Germinal center (tissue), 1 donor: Measurements from ENCODE around the gene MORF4L1.
A peak's percentile ranks its signal among the peaks of the same experiment; 100 is the strongest.
"Not testable (repeated sequence)": the region's sequence is repeated elsewhere in the genome, so short reads cannot be mapped to it uniquely, and the experiment has no call there.

Experiments used
- DNase-seq: peaks from one replicate; pipeline ENCODE4 v3.0.0; 2012; ENCODE audit warnings: mixed read lengths, low spot score

Gene MORF4L1, protein sequence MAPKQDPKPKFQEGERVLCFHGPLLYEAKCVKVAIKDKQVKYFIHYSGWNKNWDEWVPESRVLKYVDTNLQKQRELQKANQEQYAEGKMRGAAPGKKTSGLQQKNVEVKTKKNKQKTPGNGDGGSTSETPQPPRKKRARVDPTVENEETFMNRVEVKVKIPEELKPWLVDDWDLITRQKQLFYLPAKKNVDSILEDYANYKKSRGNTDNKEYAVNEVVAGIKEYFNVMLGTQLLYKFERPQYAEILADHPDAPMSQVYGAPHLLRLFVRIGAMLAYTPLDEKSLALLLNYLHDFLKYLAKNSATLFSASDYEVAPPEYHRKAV

DNA sequence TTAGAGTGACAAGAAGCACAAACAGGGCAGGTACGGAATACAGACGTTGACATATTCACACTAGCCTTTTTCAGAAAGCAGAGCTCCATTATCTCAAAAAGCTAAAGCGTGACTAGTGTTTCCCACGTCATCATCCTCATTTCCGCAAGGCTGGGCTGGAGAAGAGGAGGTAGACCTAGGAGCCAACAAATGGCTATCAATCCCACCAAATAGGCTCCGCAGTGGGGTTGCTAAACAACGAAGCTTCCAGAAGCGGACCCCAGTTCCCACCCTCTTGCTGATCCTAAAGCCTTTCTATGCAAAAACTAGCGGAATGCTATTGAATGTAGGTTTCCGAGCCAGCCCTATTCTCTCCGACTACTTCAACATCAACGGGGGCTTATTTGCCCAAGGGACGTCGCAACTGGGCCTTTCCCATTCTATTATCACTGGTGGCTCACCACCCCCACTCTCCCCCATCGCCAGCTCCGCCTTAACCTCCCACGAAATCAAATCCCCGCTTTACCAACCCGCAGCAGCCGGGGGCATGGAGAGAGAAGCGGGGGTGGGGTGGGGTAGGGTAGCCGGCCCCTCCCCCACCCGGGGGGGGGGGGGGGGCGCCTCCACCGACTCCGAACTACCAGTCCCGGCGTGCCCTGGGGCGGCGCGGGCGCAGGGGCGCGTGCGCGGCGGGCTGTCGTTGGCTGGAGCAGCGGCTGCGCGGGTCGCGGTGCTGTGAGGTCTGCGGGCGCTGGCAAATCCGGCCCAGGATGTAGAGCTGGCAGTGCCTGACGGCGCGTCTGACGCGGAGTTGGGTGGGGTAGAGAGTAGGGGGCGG lies at the start of gene MORF4L1:
Gene MORF4L1, plus strand, starts transcription at position 736 of the 817 bp plus-strand sequence. CDS start 128 bp downstream, outside the sequence.
- DNase-seq = peak; percentile 96

DNA sequence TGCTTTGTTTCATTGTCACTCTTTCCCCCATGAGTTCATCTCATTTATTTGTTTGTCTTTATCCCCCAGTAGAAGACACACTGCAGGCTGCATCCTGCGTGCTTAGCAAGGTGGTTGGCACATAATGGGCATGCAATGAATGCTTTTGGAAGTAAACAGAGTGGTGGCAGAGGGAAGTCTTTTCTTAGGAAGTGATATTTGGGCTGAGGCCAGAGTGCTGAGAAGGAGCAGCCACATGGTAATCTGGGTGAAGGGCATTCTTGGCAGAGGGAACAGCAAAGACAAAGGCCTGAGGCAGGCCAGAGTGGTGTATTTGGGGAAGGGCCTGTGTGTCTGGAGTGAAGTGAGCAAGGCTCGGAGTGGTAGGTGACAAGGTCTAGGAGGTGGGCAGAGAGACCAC lies 43.8 kb upstream of the MORF4L1 start:
- no peak for DNase-seq

DNA sequence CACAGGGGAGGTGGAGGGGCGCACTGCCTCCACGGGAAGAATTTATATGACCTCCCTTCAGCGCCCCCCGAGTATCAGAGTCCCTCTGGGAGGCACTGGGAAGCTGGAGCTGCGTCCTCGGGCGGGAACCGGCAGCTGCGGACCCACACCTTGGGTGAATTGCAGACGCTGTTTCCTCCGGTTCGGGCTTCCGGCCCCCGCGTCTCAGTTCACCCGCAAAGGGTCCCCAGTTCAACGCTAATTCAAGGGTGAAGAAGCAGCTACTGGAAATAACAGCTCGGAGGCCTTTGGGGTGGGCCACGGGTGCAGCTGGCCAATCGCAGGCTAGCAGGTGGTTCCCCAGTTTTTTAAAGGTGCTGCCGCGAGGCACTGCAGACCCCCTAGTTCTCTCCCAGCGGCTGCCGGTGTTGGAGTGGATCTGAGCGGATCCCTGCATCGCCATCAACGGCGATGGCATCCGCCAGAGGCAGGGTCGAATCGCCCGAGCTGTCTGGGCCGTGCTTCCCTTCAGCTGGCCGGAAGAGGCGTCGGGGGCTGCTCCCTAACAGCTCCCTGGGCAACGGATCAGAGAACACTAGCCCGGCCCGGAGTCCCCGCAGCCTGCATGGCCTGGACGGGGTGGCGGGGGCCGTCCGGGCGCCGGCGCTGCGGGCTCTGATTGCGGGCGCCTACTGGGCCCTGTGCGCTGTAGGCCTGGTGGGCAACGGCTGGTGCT lies 42.0 kb upstream of the MORF4L1 start:
- DNase-seq = no peak

DNA sequence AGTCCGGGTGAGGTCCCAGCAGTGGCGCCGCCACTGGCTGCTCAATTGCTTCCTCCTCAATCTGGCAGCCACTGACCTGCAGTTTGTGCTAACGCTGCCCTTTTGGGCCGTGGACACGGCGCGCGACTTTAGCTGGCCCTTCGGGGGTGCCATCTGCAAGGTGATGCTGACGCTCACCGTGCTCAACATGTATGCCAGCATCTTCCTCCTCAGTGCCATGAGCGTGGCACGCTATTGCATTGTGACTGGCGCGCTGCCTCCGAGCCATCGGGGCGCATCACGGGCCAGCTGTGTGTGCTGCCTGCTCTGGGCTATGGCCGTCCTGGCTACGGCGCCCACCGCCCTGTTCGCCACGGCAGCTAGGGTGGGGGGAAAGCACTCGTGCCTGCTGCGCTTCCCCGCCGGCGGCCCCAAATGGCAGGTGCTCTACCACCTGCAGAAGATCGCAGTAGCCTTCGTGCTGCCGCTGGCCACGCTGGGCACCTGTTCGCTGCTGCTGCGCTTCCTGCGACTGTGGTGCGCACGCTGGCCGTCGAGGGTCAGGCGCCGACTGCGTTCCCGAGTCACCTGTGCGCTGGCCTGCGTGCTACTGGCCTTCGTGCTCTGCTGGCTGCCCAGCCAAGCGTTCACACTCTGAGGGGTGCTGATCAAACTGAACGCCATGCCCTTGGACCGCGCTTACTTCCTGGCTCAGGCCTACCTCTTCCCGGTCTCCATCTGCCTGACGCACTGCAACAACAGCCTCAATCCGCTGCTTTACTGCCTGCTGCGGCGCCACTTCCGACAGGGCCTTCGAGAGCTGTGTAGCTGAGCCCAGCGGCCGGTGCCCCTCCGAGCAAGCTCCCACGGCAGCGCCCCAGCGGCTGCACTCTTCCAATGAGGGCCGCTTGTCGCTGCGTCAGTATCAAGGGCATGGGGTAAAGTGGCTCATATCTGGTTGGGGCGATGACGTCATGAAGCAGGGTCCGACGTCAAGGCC lies 41.2 kb upstream of the MORF4L1 start:
- DNase-seq = no peak

DNA sequence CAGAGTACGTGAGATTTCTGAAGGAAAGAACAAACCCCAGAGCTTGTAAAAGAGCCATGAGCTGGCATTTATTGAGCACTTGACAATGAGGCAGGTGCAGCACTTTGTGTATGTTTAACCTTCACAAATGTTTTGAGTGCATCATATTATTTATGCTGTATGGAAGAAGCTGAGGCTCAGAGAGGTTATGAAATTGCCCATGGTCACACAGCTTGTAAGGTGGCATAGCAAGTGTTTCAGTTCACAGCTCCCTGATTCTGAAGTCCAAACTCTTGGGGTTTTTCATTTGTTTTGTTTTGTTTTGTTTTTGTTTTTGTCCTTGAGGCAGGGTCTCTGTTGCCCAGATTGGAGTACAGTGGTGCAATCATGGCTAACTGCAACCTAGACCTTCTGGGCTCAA lies 36.4 kb upstream of the MORF4L1 start:
- no peak for DNase-seq

DNA sequence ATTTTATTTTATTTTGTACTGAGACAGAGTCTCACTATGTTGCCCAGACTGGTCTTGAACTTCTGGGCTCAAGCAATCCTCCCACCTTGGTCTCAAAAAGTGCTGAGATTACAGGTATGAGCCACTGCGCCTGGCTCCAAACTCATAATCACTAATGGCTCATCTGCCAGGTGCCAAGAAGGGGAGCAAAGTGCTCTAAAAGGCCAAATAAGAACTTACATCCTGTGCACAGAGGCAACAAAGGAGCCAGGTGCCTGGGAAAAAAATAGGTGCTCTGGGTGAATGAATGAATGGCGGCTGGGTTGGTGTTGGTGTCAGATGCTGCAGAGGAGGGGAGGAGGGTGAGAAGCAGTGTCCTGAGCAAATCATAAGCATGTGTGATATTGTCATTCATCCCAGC lies 35.6 kb upstream of the MORF4L1 start:
- no peak for DNase-seq

DNA sequence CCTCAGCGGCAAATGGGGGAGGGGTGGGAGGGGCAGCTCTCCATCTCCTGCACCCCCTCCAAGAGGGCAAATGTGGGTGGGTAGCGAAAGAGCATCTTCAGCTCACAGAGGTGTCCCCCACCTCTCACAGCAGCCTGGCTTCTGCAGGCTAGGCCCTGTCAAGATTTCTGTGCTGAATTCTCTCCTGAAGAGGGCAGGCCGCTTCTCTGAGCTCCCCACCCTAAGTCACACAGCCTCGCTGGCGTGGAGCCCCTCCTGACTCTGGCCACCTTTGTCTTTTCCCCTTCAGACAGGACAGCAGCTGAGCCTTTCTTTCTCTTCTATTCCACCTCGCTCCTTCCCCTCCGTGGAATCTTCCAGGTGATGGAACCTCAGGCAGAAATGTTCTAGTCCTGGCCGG lies 35.1 kb upstream of the MORF4L1 start:
- DNase-seq = no peak

DNA sequence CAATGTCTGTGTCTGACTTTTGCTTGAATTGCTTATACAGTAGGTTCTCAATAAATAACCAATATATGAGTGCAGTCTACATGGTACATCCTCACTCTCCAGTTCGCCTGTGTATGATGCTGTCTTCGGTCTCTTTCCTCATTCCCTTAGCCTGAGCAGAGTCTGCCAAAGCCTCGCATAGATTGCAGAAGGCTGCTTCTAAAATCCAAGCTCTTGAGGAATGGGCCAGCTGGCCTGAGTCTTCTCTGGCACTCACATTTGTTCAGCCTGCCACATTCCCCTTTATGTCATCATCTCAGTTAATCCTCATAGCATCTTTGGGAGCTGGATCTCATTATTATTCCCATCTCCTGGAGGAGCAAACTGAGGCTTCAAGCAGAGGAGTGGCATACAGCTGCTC lies 34.2 kb upstream of the MORF4L1 start:
- no peak for DNase-seq

DNA sequence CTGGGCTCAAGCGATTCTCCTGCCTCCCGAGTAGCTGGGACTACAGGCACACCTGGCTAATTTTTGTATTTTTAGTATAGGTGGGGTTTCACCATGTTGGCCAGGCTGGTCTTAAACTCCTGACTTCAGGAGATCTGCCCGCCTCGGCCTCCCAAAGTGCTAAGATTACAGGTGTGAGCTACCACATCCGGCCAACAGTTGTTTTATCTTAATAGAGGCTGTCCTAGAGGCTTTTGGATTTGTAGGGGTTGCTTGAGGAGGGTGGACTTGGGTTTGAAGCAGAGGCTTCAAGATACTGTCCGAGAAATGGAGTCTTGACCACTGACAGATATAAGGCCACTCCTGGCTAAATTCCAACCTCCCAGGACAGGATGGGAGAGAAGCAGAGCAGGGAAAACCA lies 33.5 kb upstream of the MORF4L1 start:
- not testable (repeated sequence) for DNase-seq

DNA sequence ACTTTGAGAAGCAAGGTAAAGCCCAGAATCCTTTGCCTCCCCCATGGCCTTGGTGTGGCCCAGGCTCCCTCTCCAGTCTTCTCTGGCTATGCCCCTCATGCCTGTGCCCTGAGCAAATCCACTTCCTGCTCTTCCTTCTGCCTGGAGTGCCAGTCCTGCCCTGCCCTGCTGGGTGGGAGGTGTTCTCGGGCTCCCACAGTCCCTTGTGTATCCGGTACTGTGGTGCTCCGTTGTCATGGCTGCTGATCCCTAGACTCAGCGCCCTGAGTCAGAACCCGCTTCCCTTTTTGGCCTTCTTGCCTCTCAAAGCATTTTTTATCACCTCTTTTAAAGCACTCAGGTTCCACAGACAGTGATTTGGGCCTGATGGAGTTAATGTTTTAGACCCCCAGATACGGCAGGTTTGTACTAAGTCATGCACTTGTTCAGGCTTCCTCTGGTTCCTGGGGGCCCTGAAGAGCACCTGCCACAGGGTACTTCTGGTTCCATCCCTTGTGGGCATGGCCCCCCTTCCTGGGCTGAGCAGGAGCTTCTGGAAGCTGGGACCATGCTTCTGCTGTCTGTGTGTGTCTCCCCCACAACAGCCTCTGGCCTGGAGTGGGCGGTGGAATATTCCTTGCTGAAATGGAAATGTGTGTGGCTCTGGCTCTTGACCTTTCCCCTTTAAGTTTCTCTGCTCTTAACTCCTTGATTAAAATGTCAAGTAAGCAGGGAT lies 31.9 kb upstream of the MORF4L1 start:
- DNase-seq = peak; percentile 50

DNA sequence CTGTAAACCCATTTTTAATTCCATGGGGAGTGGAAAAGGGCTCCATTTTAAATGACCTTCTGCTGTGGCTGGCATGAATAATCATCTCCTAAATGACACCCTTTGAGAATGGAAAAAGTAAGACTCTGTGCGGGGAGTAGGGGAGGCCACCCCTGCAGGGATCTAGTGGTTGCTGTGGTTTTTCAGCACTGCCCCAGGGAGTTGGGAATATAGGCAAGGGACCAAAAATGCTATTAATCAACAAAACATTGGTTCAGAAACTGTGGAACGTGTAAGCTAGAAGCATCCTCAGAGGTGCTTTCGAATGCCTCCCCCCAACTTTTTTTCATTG lies 31.3 kb upstream of the MORF4L1 start:
- no peak for DNase-seq

DNA sequence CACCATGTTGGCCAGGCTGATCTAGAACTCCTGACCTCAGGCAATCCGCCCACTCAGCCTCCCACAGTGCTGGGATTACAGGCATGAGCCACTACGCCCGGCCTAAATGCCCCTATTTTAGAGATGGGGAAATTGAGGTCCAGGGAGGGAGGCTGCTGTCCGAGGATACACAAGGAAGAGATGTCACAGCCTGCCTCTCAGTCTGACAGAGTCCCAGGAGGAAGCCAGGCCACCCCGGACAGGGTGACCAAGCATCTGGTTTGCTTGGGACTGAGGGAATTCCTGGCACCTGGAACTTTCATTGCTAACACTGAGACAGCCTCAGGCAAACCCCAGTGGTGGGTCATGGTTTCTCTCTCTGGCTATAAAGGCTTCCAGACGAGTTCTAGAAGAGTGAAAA lies 30.8 kb upstream of the MORF4L1 start:
- DNase-seq = no peak

DNA sequence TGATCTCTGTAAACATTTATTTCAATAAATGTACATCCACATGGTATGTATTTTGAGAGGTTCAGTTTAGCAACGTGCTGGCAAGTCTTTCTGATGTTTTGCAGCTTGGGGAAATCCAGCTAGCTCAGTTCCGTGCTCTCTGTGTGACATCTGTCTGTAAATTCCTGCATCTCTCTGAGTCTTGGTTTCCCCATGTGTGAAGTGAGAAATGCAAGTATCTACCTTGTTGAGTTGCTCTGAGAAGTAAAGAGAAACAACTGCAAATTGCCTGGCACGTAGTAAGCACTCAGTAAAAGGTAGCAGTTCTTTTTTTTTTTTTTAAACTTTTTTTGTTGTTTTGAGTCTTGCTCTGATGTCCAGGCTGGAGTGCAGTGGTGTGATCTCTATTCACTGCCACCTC lies 30.2 kb upstream of the MORF4L1 start:
- DNase-seq = no peak

DNA sequence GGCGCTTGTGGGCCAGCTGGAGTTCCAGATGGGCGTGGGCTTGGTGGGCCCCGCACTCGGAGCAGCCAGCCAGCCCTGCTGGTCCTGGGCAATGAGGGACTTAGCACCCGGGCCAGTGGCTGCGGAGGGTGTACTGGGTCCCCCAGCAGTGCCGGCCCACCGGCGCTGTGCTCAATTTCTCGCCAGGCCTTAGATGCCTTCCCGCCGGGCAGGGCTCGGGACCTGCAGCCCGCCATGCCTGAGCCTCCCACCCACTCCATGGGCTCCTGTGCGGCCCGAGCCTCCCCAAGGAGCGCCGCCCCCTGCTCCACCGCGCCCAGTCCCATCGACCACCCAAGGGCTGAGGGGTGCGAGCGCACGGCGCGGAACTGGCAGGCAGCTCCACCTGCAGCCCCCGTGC lies 25.8 kb upstream of the MORF4L1 start:
- DNase-seq = not testable (repeated sequence)

DNA sequence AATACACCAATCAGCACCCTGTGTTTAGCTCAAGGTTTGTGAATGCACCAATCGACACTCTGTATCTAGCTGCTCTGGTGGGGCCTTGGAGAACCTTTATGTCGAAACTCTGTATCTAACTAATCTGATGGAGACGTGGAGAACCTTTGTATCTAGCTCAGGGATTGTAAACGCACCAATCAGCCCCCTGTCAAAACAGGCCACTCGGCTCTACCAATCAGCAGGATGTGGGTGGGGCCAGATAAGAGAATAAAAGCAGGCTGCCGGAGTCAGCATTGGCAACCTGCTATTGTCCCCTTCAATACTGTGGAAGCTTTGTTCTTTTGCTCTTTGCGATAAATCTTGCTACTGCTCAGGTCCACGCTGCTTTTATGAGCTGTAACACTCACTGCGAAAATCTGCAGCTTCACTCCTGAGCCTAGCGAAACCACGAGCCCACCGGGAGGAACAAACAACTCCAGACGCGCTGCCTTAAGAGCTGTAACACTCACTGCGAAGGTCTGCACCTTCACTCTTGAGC lies 25.2 kb upstream of the MORF4L1 start:
- not testable (repeated sequence) for DNase-seq

DNA sequence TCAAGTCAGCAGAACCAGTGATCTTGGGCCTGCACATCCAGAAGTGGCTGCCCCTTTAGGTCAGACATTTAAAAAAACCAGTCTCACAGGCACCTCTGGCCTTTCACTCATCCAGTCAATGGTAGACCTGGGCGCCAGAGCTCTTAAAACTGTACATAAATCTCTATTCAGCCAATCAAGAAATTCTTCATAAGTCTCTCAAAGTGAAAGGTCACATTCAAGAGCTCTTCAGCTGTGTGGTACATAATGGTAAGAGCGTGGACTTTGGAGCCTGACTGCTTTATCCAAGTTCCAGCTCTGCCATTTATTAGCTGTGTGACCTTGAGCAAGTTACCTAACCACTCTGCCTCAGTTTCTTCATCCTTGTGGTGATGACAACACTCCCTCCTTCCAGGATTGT lies 22.3 kb upstream of the MORF4L1 start:
- DNase-seq = no peak

DNA sequence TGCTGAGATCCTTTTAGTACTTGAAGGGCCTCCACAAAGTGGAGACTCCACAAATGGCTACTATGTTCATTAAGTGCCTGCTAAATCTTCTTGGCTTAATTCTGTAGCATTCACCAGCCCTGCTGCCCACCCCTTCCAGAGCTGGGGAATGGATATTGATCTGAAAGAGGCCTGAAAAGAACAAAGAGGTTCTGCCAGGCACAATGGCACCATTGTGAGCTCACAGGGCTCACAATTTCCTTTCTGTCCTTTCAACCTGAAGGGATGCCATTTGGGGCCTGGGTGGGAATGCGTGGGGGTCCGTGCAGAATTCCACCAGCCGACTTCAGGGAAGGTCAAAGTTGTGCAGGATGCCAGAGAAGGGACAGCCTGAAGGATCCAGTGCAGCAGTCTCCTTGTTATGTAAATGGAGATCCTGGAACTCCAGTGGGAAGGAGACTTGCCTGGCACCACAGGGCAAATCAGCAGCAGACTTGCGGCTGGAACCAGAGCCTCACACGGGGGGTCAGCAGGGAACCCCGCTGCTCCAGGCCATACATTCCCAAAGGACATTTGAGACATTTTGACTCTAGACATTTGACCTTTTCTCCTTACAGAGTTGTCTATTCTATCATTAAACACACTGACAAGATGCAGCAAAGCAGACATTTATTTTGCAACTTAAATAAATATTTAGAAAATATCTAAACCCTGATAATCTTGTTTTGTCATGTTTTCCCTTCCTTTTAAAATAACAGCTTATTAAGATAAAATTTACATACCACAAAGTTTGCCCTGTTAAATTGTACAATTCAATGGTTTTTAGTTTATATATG lies 21.5 kb upstream of the MORF4L1 start:
- no peak for DNase-seq

DNA sequence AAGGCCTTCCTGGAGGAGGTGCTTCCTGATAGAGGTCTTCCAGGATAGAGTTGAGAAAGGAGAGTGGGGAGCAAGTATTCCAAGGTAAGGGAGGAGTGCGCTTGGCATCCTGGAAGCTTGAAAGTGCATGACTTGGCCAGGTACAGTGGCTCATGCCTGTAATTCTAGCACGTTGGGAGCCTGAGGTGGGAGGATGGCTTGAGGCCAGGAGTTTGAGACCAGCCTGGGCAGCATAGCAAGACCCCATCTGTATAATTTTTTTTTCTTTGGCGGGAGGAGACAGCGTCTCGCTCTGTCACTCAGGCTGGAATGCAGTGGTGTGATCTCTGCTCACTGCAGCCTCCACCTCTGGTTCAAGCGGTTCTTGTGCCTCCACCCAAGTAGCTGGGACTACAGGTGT lies 19.2 kb upstream of the MORF4L1 start:
- DNase-seq = no peak

DNA sequence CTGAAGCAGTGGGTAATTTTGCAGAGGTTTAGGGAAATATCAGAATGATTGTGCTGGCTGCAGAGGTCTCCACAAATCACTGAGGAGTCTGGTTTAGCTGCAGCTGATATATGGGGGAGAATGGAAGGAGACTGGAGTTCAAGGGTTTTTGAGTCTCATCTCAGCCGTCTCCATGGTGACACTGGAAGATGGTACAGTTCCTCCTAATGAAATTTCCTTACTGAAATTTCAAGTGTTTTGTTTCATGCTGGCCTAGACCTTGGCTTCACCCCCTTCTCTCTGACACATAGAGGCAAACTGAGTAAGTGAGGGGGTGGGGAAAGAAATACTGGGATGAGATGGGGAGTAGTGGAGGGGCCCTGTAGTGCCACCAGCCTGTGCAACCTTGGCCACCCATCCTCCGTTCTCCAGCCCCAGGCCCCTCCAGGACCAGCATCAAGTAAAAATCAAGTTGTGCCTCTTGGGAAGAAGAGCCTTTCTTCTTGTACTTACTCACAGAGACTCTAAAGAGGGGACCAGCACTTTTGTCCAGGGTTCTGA lies 17.8 kb upstream of the MORF4L1 start:
- no peak for DNase-seq

DNA sequence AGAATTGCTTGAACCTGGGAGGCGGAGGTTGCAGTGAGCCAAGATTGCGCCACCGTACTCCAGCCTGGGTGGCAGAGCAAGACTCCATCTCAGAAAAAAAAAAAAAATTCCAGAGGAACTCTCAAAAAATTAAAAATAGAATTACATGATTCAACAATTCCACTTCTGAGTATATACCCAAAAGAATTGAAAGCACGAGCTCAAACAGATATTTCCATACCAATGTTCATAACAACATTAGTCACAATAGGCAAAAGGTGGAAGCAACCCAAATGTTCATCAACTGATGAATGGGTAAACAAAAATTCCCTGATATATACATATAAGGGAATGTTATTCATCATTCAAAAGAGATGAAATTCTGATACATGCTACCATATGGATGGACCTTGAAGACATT lies 16.9 kb upstream of the MORF4L1 start:
- DNase-seq = no peak
